Measurements from ENCODE around the gene STK17A.
"Not testable (repeated sequence)": the region's sequence is repeated elsewhere in the genome, so short reads cannot be mapped to it uniquely, and the experiment has no call there.

STK17A gene

GRCh38 chr7:43568529-43568928 lies 14.4 kb upstream of the STK17A start:
- no peak for DNase-seq (ENCODE audit: low read depth in 2 of 2)

DNA sequence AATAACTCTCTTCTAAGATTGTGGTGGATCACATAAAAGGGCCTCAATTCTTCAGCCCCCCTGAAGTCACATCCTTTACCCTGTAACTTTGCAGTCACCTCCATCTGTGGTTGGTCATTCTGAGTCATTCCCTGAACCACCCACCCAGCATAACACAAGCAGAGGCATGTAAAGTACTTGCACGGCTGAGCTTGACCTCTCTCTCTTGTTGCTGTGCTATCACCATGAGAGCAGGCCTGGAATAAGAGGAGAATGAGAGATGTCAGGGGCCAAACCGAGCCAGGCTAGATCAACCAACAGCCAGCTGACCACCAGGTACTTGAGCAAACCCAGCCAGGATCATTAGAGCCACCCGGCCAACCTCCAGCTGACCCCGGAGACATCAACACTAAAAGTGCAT lies 13.5 kb upstream of the STK17A start:
- DNase-seq (ENCODE audit: low read depth in 2 of 2) = no peak

- no peak for DNase-seq (ENCODE audit: low read depth in 2 of 2)
Observed at GRCh38 chr7:43570688-43571365, 12.1 kb upstream of the STK17A start.

- peak in 1 of 2 donors; percentile 30 for DNase-seq (ENCODE audit: low read depth in 2 of 2)
Observed at GRCh38 chr7:43572516-43573049, 10.3 kb upstream of the STK17A start.

DNA sequence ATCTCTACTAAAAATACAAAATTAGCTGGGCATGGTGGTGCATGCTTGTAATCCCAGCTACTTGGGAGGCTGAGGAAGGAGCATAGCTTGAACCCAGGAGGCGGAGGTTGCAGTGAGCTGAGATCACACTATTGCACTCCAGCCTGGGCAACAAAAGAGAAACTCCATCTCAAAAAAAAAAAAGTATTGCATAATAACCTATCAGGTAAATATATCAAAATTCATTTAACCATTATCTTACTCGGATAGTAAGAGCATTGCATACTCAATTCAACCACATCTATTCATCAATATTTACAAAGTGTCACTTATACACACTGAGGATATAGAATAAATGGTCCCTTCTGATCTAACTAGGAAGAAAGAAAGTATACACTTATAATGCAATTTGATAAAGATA lies 9.1 kb upstream of the STK17A start:
- not testable (repeated sequence) for DNase-seq (ENCODE audit: low read depth in 2 of 2)

DNA sequence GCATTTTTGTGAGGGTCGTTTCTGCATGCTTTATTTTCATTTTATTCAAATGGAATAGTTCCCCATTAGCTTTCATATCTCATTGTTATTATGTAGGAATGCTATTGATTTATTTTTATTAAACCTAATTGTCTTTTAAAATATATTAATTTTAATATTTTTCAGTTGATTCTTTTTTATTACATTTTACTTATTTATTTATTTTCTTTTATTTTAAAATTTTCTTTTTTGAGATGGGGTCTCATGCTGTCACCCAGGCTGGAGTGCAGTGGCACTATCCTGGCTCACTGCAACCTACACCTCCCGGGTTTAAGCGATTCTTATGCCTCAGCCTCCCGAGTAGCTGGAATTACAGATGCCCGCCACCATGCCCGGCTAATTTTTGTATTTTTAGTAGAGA lies 7.4 kb upstream of the STK17A start:
- DNase-seq (ENCODE audit: low read depth in 2 of 2) = no peak

GRCh38 chr7:43576241-43576640 lies 6.7 kb upstream of the STK17A start:
- DNase-seq (ENCODE audit: low read depth in 2 of 2) = no peak

- no peak for DNase-seq (ENCODE audit: low read depth in 2 of 2)
Observed at GRCh38 chr7:43577485-43577951, 5.4 kb upstream of the STK17A start.

- DNase-seq (ENCODE audit: low read depth in 2 of 2) = peak; percentile 52 to 56
Observed at GRCh38 chr7:43583424-43584194, 701 bp downstream of the STK17A start.

- DNase-seq (ENCODE audit: low read depth in 2 of 2) = no peak
Observed at GRCh38 chr7:43584195-43584586, 1.3 kb downstream of the STK17A start.

DNA sequence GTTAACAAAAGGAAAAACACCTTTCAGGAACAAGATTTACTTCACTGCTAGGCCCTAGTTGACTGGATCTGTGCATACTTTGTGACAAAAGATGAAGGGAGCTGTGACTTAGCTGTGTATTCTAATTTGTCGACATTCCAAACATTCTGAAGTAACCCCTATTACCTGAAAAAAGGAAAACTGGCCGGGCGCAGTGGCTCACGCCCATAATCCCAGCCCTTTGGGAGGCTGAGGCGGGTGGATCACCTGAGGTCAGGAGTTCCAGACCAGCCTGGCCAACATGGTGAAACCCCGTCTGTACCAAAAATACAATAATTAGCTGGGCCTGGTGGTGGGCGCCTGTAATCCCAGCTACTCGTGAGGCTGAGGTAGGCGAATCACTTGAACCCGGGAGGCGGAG lies 1.8 kb downstream of the STK17A start:
- not testable (repeated sequence) for DNase-seq (ENCODE audit: low read depth in 2 of 2)

GRCh38 chr7:43585562-43585961 lies 2.7 kb downstream of the STK17A start:
- no peak for DNase-seq (ENCODE audit: low read depth in 2 of 2)

DNA sequence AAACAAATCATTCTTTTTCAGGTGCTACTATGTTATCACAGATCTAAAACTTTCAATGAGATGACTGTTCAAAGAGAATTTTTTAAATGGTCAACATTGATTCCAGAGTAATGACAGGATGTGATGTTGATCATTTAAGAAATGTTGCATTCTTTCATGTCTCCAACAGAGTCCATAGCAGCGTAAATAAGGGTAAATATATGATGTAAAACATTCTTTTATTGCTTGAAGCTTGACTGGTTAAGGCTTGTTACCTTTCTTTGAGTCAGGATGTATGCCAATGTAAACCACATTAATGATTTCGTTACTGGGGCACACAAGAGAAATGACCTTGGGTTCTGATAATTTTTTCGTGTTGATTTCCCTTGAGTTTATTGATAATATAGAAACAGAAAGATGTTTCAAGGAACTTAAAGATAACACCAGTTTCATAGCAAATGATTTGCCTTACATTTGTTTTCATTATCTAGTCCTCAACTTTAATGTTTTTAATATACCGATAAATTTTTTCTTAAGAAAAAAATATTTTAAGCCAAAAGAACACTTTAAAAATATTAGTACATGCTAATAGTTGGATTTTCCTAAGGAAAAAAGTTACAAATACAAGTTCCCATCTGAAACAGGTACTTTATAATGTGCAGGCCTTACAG lies 3.5 kb downstream of the STK17A start:
- DNase-seq (ENCODE audit: low read depth in 2 of 2) = no peak

DNA sequence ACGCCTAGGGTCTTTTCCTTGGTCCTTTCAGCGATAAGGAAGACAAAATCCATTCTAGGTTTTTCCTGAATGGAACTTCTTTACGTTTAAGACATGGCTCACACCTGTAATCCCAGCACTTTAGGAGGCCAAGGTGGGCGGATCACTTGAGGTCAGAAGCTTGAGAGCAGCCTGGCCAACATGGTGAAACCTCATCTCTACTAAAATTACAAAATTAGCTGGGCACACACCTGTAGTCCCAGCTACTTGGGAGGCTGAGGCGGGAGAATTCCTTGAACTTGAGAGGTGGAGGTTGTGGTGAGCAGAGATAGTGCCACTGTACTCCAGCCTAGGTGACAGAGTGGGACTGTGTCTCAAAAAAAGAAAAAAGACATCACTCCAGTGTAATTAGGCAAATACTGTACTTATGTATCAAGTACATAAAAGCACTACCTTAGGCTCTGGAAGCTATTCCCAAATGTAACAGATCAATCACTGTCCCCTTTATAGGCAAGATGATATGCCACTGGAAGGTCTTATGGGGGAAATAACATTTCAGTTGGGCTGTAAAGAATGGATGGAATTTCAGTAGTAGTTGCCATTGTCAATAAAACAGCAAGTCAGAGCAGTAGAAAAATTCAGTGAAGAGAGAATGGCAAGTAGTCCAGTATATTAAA lies 5.7 kb downstream of the STK17A start:
- no peak for DNase-seq (ENCODE audit: low read depth in 2 of 2)

DNA sequence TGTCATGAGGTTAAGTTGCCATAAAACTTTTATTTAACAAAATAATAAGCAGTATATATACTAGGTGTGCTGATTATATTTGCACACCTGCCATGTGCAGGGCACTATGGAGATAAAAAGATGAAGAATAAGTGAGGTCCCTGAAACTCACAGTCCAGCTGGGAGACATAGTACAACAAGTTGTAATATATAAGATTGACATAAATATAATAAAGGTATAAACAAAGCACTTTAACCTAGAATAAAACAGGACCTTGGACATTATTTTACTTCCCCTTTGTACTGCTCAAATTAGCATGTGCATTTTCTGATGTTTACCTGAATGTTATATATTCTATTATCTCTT lies 6.2 kb downstream of the STK17A start:
- no peak for DNase-seq (ENCODE audit: low read depth in 2 of 2)

- DNase-seq (ENCODE audit: low read depth in 2 of 2) = no peak
Observed at GRCh38 chr7:43589728-43590127, 6.8 kb downstream of the STK17A start.

GRCh38 chr7:43590862-43591557 lies 8.1 kb downstream of the STK17A start:
- DNase-seq (ENCODE audit: low read depth in 2 of 2) = peak; percentile 30 to 48

GRCh38 chr7:43591558-43592180 lies 8.8 kb downstream of the STK17A start:
- DNase-seq (ENCODE audit: low read depth in 2 of 2) = no peak

GRCh38 chr7:43592326-43592725 lies 9.4 kb downstream of the STK17A start:
- DNase-seq (ENCODE audit: low read depth in 2 of 2) = no peak

DNA sequence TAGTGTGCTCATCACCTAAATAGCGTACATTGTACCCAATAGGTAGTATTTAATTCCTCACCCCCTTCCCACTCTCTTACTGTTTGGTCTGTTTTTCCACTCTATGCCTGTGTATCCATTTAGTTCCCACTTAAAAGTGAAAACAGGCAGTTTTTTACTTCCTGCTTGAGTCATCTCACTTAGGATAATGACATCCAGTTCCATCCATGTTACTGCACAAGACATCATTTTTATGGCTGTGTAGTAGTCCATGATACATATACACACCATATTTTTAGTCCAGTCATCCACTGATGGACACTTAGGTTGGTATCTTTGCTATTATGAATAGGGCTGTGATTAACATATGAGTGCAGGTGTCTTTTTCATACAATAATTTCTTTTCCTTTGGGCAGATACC lies 10.1 kb downstream of the STK17A start:
- no peak for DNase-seq (ENCODE audit: low read depth in 2 of 2)

DNA sequence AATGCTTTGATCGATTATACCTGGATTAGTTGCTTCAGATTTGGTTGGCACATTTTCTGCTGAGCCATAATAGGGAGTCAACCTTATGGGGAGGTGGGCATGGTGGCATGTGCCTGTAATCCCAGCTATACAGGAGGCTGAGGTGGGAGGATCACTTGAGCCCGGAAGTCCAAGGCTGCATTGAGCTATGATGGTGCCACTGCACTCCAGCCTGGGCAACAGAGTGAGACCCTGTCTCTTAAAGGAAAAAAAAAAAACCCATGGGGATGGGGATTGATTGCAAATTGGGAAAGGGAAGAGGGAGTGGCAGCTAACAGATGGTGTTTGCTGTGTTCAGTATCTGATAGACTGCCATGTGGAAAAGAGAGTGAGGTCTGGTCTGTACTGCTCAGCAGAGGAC lies 11.1 kb downstream of the STK17A start:
- no peak for DNase-seq (ENCODE audit: low read depth in 2 of 2)

Measured in stimulated activated CD8-positive, alpha-beta memory T cell treated with anti-CD3 and anti-CD28 coated beads, Interleukin-15, amount 100 ng/mL, for 48 hours (primary cell).